Right ventricle myocardium inferior (tissue), 1 donor: ENCODE results near the gene PTTG1. TPM values are rescaled to one million over a fixed set of nuclear protein-coding genes. Genes with fewer than 3 reads are reported as not detected.

Experiments used
- ATAC-seq: fragments of 200-7000 bp; cut with Tn5 transposase; one replicate; pipeline ENCODE4 v1.9.1; 2020; ENCODE audit warnings: mild to moderate bottlenecking, moderate library complexity
- DNase-seq: peaks from one replicate; pipeline ENCODE4 v3.0.0; 2021; ENCODE audit errors: missing footprints
- intact Hi-C: fragments of 100-400 bp; cut with DNase I; formaldehyde crosslinking; loops from one replicate; pipeline ENCODE4 v1.11.0; 2022
- microRNA-seq: library from miRNA; unstranded; fragments of <30 nt; microRNA quantifications from one replicate; pipeline ENCODE4 v1.2.0, GENCODE V29; 2020
- total RNA-seq: library from RNA; stranded (reverse); fragmentation: NEBNext Ultra II Directional; extraction: Animal tissue kit (Norgen Biotek cat#: 25700); gene quantifications from one replicate; pipeline ENCODE4 v1.2.1, GENCODE V29; 2021
- donor health status: DM: no; HTN: yes; CAD: no; lungs with severe emphysema.

Gene PTTG1
- total RNA-seq, 1 donor from 2014 or later = 1.4 TPM

DNA sequence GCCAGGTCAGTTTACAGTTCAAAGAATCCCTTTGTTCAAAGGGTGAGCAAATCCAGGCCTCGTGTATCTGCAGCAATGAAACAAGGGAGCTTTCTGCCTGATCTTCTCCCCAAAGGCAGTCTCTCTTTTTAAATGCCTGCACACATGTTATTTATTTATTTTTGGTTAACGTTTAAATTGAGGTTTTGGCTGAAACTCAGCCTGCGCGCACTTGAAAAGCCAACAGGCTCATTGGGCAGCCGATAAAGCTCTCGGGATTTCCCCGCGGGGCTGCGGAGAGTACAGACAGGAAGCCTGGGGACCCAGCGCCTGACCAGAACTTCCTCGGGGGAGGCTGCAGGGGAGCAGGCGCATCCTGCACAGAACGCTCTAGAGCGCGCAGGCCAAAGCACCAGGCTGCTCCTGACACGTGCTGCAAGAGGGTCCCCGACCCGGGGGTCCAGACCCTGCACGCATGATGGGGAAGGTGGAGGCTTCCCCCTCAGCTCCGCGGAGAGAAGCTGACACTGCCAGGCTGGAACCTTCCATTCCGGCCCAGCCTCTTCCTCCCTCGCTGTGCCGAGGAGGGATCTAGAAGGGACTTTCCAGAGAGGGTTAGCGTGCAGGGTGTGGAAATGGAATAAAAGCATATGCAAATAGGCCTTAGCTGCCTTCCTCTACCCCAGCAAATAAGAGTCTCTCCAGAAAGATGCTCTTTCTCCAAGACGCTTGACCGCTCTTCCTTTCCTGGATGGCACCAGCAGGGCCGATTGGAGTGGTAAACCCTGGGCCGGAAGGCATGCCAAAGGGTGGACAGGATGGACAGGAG lies 46.1 kb downstream of the PTTG1 start:
- intact Hi-C loops = no loop called here
- ATAC-seq (peak; percentile 65), DNase-seq (peak; percentile 85)

- intact Hi-C loops = no loop called here
- no peak for ATAC-seq
- DNase-seq = no peak
Observed at GRCh38 chr5:160468363-160468975, 46.8 kb downstream of the PTTG1 start.

DNA sequence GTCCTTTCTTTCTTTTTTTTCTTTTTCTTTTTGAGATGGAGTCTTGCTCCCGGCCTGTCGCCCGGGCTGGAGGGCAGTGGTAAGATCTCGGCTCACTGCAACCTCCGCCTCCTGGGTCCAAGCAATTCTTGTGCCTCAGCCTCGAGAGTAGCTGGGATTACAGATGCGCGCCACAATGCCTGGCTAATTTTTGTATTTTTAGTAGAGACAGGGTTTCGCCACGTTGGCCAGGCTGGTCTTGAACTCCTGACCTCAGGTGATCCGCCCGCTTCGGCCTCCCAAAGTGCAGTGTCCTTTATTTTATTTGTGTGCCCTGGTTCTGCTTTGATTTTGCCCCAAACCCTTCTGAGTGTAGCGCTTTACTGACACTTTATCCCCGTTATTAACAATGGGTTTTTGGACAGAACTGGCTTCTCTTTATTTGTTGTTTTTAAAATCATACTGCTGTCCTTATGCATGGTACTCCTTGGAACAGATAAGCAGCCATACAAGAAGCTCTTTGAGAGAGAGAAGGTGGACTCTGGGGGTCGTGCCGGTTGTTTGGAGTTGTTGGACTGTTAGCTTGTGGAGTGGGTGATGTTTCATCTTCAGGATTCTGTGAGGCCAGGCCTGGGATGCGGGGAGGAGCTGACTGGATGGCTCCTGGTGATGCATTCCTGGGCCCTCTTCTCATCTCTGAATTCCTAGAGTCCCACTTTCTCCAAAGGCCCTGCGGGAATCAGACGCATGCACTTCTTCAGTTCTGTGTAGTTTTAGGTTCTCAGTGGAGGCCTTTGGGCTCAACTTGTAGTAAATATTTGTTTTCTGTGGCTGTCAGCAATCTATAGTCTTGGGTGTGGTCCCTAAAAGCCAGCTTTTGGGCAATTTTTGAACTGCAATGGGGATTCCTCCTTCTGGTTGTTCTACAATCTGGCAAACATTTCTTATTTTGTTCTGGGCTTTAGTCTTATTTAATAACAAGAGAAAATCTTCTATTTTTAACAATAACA lies 47.8 kb downstream of the PTTG1 start:
- intact Hi-C loops = no loop called here
- ATAC-seq = no peak
- no peak for DNase-seq

GRCh38 chr5:160470437-160471361 lies 49.0 kb downstream of the PTTG1 start:
- DNase-seq = no peak
- ATAC-seq = peak; percentile 86
- intact Hi-C loops = no loop called here

GRCh38 chr5:160471761-160472160 lies 50.1 kb downstream of the PTTG1 start:
- intact Hi-C loops = no loop called here
- ATAC-seq = no peak
- DNase-seq = no peak

GRCh38 chr5:160472482-160472881 lies 50.8 kb downstream of the PTTG1 start:
- intact Hi-C loops = no loop called here
- DNase-seq (no peak), ATAC-seq (no peak)

DNA sequence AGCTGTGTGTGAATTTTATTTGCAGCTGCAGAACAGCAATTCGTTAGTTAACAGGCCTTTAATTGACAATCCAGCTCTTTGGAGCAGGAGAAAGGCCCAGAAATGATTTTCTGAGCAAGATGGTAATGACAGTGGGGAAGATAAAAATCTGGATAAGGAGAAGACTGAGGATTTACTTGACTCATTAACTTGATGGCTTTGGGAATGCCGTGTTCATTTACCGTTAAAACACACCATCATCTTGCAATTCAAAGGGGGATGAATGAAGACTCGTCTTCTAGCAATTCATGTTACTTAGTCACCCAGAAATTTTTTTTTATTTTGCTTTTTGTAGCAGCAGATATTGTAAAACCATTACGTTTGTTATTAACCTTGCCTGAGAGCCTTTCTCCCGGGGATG lies 52.0 kb downstream of the PTTG1 start:
- intact Hi-C loops = no loop called here
- DNase-seq (no peak), ATAC-seq (no peak)

- intact Hi-C loops = no loop called here
- no peak for ATAC-seq
Observed at GRCh38 chr5:160474084-160474483, 52.4 kb downstream of the PTTG1 start.

DNA sequence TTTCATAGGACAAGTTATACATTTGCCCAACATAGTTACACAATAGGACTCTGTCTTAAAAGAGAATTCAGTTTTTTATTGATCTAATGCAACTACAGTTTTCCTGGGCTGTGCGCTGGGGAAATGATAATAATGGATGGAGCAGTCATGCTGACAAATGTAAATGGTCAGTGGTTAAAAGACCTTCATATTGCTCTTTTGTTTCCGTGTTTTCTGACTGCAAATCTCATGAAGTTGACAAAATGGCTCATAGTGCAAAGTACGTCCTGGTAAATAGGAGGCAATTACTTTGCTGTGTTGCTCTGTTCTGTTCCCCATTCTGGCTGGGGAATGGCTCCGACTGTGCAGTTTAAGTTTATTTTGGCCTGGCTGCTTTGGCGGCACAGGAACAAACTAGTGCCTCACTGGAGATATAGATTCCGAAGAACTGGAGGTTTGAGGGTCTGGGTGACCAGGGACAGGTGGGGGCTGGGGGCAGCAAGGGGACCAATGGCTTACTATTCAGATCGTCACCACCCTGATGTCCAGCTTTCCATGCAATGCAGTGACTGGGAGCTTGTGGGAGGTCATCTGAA lies 54.3 kb downstream of the PTTG1 start:
- intact Hi-C loops = no loop called here

More at GRCh38 chr5:160474084-160474483, 52.4 kb downstream of the PTTG1 start:
- DNase-seq = no peak

DNA sequence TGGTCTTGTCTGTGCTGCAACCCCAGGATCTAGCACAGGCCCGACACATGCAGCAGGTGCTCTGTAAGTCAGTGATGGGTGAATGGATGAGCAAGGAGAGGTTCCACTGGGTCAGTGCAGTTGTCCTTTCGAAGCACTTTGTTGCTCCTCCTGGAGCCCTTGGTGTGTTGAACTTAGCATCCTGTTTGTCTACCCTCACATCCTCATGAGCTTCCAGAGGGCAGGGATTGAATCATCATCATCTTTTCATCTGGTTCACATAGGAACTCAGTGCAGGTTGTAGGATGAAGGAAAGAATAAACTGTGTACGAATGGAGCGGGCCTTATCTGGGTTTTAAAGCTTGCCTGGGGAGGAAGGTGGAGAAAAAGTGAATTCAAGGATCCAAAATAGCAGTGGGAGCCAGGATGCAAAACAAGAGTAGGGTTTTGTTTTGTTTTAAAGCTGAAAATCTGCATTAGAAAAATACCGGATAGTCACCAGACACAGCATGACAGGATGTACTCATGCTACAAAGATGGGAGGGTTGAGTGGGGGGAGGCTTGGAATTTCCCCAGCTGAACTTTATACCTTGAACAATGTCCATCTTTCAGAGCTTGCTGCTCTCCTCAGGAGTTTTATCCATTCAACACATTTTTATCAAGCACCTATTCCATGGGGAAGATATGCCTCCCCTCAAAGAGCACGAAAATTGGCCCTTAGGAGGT lies 55.8 kb downstream of the PTTG1 start:
- intact Hi-C loops = no loop called here
- no peak for ATAC-seq
- DNase-seq = no peak

More for the DNA sequence above, 54.3 kb downstream of the PTTG1 start:
- ATAC-seq (no peak), DNase-seq (no peak)

DNA sequence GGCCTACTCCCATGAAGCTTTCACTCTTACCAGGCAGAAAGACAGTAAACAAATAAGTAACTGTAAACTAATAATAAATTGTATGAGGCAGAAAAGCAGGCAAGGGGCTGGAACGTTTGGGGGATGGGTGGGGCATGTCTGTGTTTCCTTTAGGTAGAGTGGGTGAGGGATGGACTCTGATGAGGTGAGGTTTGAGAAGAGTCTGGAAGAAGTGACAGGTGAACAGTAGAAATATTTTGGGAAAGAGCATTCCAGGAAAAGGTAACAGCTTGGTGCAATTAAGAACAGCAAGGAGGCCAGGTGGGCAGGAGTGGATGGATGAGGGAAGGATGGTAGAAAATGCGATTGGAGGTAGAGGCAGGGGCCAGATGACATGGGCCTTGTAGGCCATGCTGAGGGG lies 56.5 kb downstream of the PTTG1 start:
- ATAC-seq (no peak), DNase-seq (no peak)
- intact Hi-C loops = no loop called here

Small RNA genes lying within 50 kb of the gene (microRNA-seq; reads per million reads assigned to microRNA genes)
- gene MIR3142 = not detected

Other genes starting within 250 kb of the PTTG1 start
- 3.5 TPM for gene FABP6, start 192.3 kb upstream of the PTTG1 start, total RNA-seq
- gene CCNJL, start 109.3 kb upstream of the PTTG1 start, total RNA-seq = 10.2 TPM
- 1.5 TPM for gene C1QTNF2, start 51.2 kb upstream of the PTTG1 start, total RNA-seq
- gene FAM200C, start 21.8 kb upstream of the PTTG1 start, total RNA-seq = 4.2 TPM
- 46.9 TPM for gene SLU7, start 2.8 kb upstream of the PTTG1 start, total RNA-seq